Fibroblast of lung (primary cell): ENCODE data around the gene SH3TC2. TPM values are rescaled to one million over a fixed set of nuclear protein-coding genes. Genes with fewer than 3 reads are reported as not detected.

ENCODE experiments used
- DNase-seq, 2 donors: peaks; one replicate each; pipeline versions ENCODE4 v3.0.0 to v3.0.0-alpha.2; 2010; ENCODE audit warnings: low read depth in 2 of 2
- H2AFZ ChIP-seq: 2 replicates; pipeline ENCODE4 v1.5.1; 2012; ENCODE audit warnings: low read length, control low read depth, inconsistent platforms
- H3K27ac ChIP-seq: 2 replicates; pipeline ENCODE4 v1.5.1; 2011; ENCODE audit warnings: low read length, control low read depth; ENCODE audit not compliant: insufficient read depth
- H3K27me3 ChIP-seq: 2 replicates; pipeline ENCODE4 v1.5.1; 2011; ENCODE audit warnings: mild to moderate bottlenecking, low read length; ENCODE audit not compliant: control insufficient read depth, insufficient read depth
- H3K36me3 ChIP-seq: 2 replicates; pipeline ENCODE4 v1.5.1; 2011; ENCODE audit warnings: low read length; ENCODE audit not compliant: control insufficient read depth, insufficient read depth
- H3K4me1 ChIP-seq: 2 replicates; pipeline ENCODE4 v1.5.1; 2011; ENCODE audit warnings: low read length; ENCODE audit not compliant: control insufficient read depth, insufficient read depth; ENCODE audit errors: extremely low read depth
- H3K4me2 ChIP-seq: 2 replicates; pipeline ENCODE4 v1.5.1; 2011; ENCODE audit warnings: low read length, control low read depth; ENCODE audit not compliant: insufficient read depth; ENCODE audit errors: extremely low read depth
- H3K4me3 ChIP-seq, 4 experiments: fragments of 200-600 bp in 1 of 4; sonication (generic) in 1 of 4; replicated peaks in 1 of 4; 2 replicates each; pipeline ENCODE4 v1.5.1; 2011 to 2016; ENCODE audit warnings: low read length in 4 of 4, low read depth in 3 of 4, mild to moderate bottlenecking in 3 of 4, control low read depth in 2 of 4, inconsistent platforms in 1 of 4, mixed read lengths in 1 of 4; ENCODE audit not compliant: insufficient read depth in 1 of 4; ENCODE audit errors: control extremely low read depth in 1 of 4
- H3K79me2 ChIP-seq: 2 replicates; pipeline ENCODE4 v1.5.1; 2012; ENCODE audit warnings: mild to moderate bottlenecking, low read length, inconsistent platforms; ENCODE audit not compliant: control insufficient read depth, insufficient read depth
- H3K9ac ChIP-seq: 2 replicates; pipeline ENCODE4 v1.5.1; 2011; ENCODE audit warnings: mild to moderate bottlenecking, low read length, control low read depth; ENCODE audit not compliant: insufficient read depth
- H3K9me3 ChIP-seq: 2 replicates; pipeline ENCODE4 v1.5.1; 2012; ENCODE audit warnings: low read depth, low read length; ENCODE audit not compliant: control insufficient read depth, insufficient read depth
- H4K20me1 ChIP-seq: 2 replicates; pipeline ENCODE4 v1.5.1; 2011; ENCODE audit warnings: low read length; ENCODE audit not compliant: control insufficient read depth, insufficient read depth; ENCODE audit errors: extremely low read depth
- EZH2 ChIP-seq: IDR thresholded peaks from 2 replicates; pipeline ENCODE4 v1.5.1; 2012; ENCODE audit warnings: low read length, control low read depth, mild to moderate bottlenecking; ENCODE audit errors: missing control alignments
- polyA plus RNA-seq, 2 donors: library from polyadenylated mRNA; depleted of rRNA in 1 of 2; stranded (reverse) in 1 of 2; unstranded in 1 of 2; fragments of >200 nt; gene quantifications; 2 replicates each; pipeline ENCODE4 v1.2.1, GENCODE V29; 2011 to 2012; ENCODE audit warnings: missing spikeins in 1 of 2
- total RNA-seq: library from RNA; depleted of rRNA; stranded (reverse); fragments of >200 nt; gene quantifications from 2 replicates; pipeline ENCODE4 v1.2.1, GENCODE V29; 2014
- TF ChIP-seq, protein P1 (sequence below), 2 donors: IDR thresholded peaks in 1 of 2; conservative IDR thresholded peaks in 1 of 2; 1 replicate in 1 of 2; 2 replicates in 1 of 2; pipeline ENCODE4 v1.5.1; 2011 to 2012; ENCODE audit warnings: low read length in 2 of 2, control low read depth in 1 of 2, inconsistent platforms in 1 of 2, low read depth in 1 of 2, mild to moderate bottlenecking in 1 of 2

Gene SH3TC2
- total and polyA plus RNA-seq, 2 donors (not counting 1 experiment from before 2014, with no cell fraction given) = 0.83 to 3.2 TPM

DNA sequence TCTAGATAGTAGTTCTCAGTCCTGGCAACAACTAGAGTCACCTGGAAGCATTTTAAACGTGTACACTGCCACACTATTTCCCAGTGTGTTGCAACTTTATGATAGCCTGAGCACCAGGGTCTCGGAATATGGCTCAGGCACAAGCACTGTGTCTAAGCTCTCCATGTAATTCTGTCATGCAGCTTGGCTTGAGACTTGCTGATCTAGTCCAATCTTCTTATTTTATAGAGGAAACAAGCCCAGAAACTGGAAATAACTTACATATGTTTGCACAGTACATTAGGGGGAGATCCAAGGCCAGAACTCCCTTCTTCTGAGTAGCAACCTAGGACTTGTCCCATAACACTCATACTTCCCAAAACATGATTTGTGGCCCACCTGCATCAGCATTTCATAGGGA, 49.1 kb downstream of the SH3TC2 start:
- Histone ChIP-seq H4K20me1 (no peaks in the 10 kb centered on the region), H3K27ac (no peak overlapping the region), H2AFZ (no peak overlapping the region), H3K27me3 (no peaks in the 10 kb centered on the region), H3K4me3 (no peak overlapping the region), H3K9ac (no peak overlapping the region), H3K36me3 (no peaks in the 10 kb centered on the region), H3K4me1 (no peaks in the 10 kb centered on the region), H3K4me2 (no peak overlapping the region), H3K79me2 (no peaks in the 10 kb centered on the region), H3K9me3 (no peaks in the 10 kb centered on the region)
- DNase-seq = no peak
- TF ChIP-seq EZH2 = no peak
- TF ChIP-seq, protein P1, sequence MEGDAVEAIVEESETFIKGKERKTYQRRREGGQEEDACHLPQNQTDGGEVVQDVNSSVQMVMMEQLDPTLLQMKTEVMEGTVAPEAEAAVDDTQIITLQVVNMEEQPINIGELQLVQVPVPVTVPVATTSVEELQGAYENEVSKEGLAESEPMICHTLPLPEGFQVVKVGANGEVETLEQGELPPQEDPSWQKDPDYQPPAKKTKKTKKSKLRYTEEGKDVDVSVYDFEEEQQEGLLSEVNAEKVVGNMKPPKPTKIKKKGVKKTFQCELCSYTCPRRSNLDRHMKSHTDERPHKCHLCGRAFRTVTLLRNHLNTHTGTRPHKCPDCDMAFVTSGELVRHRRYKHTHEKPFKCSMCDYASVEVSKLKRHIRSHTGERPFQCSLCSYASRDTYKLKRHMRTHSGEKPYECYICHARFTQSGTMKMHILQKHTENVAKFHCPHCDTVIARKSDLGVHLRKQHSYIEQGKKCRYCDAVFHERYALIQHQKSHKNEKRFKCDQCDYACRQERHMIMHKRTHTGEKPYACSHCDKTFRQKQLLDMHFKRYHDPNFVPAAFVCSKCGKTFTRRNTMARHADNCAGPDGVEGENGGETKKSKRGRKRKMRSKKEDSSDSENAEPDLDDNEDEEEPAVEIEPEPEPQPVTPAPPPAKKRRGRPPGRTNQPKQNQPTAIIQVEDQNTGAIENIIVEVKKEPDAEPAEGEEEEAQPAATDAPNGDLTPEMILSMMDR (conservative IDR thresholded peaks at IDR 0.05 in 1 of 2, IDR thresholded peaks at IDR 0.05 in 1 of 2; ENCODE audit: low read depth in 1 of 2, low read length in 2 of 2) = no peak

DNA sequence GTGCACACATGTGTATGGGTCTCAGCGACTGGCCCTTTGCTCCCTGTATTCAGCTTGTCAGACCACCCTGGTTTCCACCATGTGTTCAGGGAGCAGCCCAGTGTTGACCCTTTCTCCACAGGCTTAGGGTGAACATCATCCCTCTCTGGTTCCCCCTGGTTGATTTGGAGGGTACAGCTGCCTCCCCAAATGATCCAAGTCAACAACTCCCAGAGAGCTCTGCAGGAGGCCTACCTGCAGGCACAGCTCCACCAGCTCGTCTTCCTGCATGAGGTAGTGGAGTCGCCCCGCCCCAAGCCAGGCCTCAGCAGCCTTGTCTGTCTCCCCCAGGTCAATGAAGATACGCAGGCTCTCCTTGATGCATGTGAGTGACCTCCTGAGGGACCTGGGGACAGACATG, 50.5 kb downstream of the SH3TC2 start:
- no peaks in the 10 kb centered on the region for H3K27me3 ChIP-seq
- TF ChIP-seq, protein P1 (conservative IDR thresholded peaks at IDR 0.05 in 1 of 2, IDR thresholded peaks at IDR 0.05 in 1 of 2; ENCODE audit: low read depth in 1 of 2, low read length in 2 of 2) = no peak
- no peak for TF ChIP-seq EZH2
- H3K9ac ChIP-seq = no peak overlapping the region
- peaks cover 2% of the 10 kb centered on the region for H3K4me1 ChIP-seq
- H3K27ac ChIP-seq = no peak overlapping the region
- H3K4me3 ChIP-seq = no peak overlapping the region
- H3K4me2 ChIP-seq = no peak overlapping the region
- no peak overlapping the region for H2AFZ ChIP-seq
- no peaks in the 10 kb centered on the region for H3K36me3 ChIP-seq
- H3K9me3 ChIP-seq = no peaks in the 10 kb centered on the region
- no peak for DNase-seq
- no peaks in the 10 kb centered on the region for H4K20me1 ChIP-seq
- H3K79me2 ChIP-seq = no peaks in the 10 kb centered on the region

DNA sequence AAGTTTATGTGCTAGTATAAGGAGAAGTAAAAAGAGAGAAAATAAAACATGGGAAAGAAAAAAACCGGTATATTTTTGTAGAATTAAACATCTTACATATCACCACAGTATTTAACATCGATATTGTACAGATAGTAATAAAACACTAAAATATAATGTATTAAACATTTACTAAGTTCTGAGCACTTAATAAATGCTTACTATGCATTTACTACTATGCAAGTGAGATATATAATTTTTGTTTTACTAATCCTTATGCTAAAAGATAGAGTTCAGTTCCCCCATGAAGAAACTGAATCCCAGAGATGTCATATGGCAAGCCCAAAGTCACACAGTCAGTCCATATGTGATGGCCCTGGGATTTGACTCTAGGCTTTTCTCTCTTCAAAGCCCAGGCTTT, 51.1 kb downstream of the SH3TC2 start:
- Histone ChIP-seq H3K4me3 (no peak overlapping the region), H3K4me1 (peaks cover 6% of the 10 kb centered on the region), H3K27me3 (no peaks in the 10 kb centered on the region), H3K9ac (no peak overlapping the region), H3K36me3 (no peaks in the 10 kb centered on the region), H3K27ac (no peak overlapping the region), H4K20me1 (no peaks in the 10 kb centered on the region), H3K9me3 (no peaks in the 10 kb centered on the region), H3K4me2 (no peak overlapping the region), H3K79me2 (no peaks in the 10 kb centered on the region), H2AFZ (no peak overlapping the region)
- no peak for DNase-seq
- TF ChIP-seq EZH2 = no peak
- TF ChIP-seq, protein P1 (conservative IDR thresholded peaks at IDR 0.05 in 1 of 2, IDR thresholded peaks at IDR 0.05 in 1 of 2; ENCODE audit: low read depth in 1 of 2, low read length in 2 of 2) = no peak
